Smooth muscle cell of the pulmonary artery (primary cell): ENCODE data around the gene LMX1A. TPM values are rescaled to one million over a fixed set of nuclear protein-coding genes. Genes with fewer than 3 reads are reported as not detected.

Experiments
- total RNA-seq: library from RNA; depleted of rRNA; stranded (reverse); fragments of >200 nt; gene quantifications from 2 replicates; pipeline ENCODE4 v1.2.3, GENCODE V29; 2014

LMX1A gene
- not detected in 2 replicates for total RNA-seq

DNA sequence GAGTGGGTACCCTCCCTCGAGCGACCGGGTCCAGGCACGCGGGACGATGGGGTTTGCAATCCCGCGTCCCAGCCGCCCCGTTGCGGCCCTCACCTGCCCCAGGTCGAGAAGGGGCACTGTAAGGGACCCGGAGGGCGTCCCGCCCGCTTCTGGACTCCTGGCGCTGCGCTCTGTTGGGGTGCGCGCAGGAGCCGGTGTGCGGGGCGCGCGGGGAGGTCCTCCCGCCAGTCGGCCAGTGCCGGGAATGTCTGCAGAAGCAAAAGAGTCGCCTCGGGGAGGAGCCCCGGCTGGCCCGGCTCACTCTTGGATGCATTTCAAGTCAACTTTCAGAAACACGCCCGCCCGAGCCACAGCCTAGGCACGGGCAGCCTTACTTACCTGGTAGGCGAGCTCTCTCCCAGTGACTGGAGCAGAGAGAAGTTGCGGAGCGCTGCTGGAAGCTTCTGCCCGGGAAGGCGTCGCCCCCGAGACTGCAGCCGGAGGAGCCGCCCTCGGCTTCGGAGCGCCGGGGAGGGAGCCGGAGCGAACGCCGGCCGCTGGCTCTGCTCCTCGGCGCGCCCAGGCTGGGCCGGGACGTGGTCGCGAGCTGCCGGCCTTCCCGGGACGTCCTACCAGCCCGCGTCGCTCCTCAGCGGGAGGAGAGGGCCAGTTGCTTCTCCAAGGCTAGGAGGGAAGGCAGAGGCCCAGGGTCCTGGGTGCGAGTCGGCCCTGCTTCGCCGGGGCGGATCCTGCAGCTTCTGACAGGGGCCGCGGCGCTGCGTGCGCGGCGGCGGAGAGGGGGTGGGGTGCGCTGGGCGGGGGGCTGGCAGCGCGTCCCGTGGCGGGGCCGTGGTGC is at the start of gene LMX1A:
LMX1A (minus strand) TSS at position 739 of the 835 bp plus-strand sequence. CDS start 1,156 bp downstream, outside the sequence.

Other genes starting within 250 kb of the LMX1A start
- 0.03 TPM in 1 of 2 replicates, not detected in the other for gene RXRG, start 88.4 kb upstream of the LMX1A start, total RNA-seq
- gene LRRC52, start 187.3 kb upstream of the LMX1A start, total RNA-seq = not detected in 2 replicates